Articular chondrocyte of knee joint (primary cell): ENCODE results near the gene ZNF320. TPM values are rescaled to one million over a fixed set of nuclear protein-coding genes. Genes with fewer than 3 reads are reported as not detected.

Source experiments
- small RNA-seq: library from RNA; depleted of rRNA; stranded (forward); fragments of <200 nt; gene quantifications from one replicate; pipeline ENCODE3, GENCODE V24; 2012
- total RNA-seq: library from RNA; depleted of rRNA; stranded (reverse); fragments of >200 nt; gene quantifications from 2 replicates; pipeline ENCODE4 v1.2.3, GENCODE V29; 2012

The ZNF320 gene
- 11.8 and 18.4 TPM in 2 replicates for total RNA-seq

DNA sequence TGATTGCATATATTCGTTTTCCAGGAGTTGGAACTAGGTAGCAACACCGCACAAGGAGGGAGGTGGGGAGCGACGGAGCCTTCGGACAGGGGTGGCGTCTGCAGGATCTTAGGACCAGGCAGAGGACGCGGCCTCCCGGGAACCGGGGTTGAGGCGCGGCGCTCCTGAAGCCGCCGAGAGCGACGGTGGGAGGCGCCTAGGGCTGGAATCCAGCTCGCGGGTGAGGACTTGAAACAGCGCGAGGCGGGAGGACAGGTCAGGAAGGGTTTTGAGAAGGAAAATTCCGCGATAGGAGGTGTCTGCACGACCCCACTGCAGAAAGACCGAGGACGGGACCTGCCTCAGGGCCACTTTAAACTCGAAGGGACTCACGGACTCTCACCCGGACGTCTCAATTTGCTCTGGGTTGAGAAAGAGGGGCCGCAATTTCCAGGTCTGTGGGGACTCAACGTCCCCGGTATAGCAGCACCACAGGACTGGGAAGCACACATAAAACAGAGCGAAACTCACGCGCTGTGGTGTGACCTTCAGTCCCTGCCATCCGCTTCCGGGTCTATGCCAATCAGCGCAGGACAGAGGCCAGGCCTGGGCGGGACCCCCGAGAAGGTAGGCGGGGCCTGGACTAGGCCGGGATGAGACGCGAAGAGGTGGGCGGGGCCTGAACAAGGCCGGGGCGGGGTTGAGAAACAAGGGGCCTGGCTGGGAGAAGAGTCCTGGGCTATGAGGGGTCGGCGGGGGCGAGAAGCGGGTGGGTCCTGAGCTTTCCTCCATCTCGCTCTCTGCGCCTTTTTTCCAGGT lies at the start of gene ZNF320:
Gene ZNF320, minus strand, starts transcription at position 498 of the 798 bp plus-strand sequence. CDS start 7,380 bp downstream, outside the sequence.

GRCh38 chr19:52922841-52923777 lies 25.7 kb upstream of the ZNF320 start, which contains the start of gene ZNF888:
Gene ZNF888, minus strand, starts transcription at chr19:52923428. Its CDS starts 5,555 bp downstream, at chr19:52917873.

DNA sequence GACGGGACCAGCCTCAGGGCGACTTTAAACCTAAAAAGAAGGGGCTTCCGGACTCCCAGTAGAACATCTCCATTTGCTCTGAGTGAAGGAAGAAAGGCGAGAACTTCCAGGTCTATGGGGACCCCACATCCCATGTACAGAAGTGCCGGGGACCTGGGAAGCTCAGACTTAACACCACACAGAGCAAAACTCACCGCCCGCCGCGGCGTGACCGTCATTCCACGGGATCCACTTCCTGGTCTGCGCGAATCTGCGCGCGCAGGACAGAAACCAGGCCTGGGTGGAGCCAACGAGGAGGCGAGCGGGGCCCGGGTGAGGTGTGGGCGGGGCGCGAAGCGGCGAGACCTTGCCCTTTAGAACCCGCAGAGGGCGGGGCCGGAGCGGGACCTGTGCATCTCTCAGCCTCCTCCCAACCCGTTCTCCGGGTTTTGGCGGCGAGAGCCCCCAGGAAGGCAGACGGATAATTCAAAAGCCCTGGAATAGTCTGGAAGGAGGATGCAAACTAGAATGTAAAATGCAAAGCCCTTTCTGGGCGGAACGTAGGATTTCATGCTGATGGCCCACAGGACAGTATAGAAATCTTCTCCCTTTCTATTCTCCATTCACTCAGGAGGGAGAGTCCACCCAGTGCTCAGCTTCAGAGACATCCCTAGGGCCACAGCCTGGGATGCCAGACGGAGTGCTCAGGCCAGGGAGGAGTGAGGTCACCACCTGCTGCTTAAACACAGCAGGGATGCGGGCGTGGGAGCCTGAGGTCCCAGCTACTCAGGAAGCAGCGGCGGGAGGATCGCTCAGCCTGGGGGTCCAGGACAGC lies 39.9 kb downstream of the ZNF320 start, which contains the start of gene ZNF468:
Gene ZNF468, minus strand, starts transcription at position 242 of the 814 bp plus-strand sequence. CDS start 3,347 bp downstream, outside the sequence.

Small RNAs within 50 kb of the gene (small RNA-seq; reads per million reads assigned to genes)
- gene ZNF320 = 0.46 reads per million, percentile 9 among the genes with 10 or more reads in this experiment

Other genes starting within 250 kb of the ZNF320 start
- 13.3 and 15.9 TPM in 2 replicates for gene ZNF611, start 162.6 kb downstream of the ZNF320 start, total RNA-seq
- gene ZNF600, start 110.8 kb downstream of the ZNF320 start, total RNA-seq = 6.8 and 13.5 TPM in 2 replicates
- gene ZNF28, start 76.0 kb downstream of the ZNF320 start, total RNA-seq = 14.8 and 18.6 TPM in 2 replicates
- 24.3 and 29.9 TPM in 2 replicates for gene ZNF468, start 40.0 kb downstream of the ZNF320 start, total RNA-seq
- gene ZNF888, start 25.8 kb upstream of the ZNF320 start, total RNA-seq = 3.9 and 6.2 TPM in 2 replicates
- gene ZNF816, start 65.2 kb upstream of the ZNF320 start, total RNA-seq = 7.7 and 12.8 TPM in 2 replicates
- not detected in 2 replicates for gene ERVV-1, start 116.3 kb upstream of the ZNF320 start, total RNA-seq
- gene ERVV-2, start 147.1 kb upstream of the ZNF320 start, total RNA-seq = not detected in 2 replicates
- gene ZNF160, start 205.8 kb upstream of the ZNF320 start, total RNA-seq = 47.6 and 59.7 TPM in 2 replicates
- 10.1 and 18.5 TPM in 2 replicates for gene ZNF415, start 235.3 kb upstream of the ZNF320 start, total RNA-seq